T-helper 2 cell (primary cell): Measurements from ENCODE around the gene COPS7A.

Source experiments
- DNase-seq, 5 experiments: peaks; one replicate each; pipeline versions ENCODE4 v3.0.0 to v3.0.0-alpha.2; 2012 to 2022

The COPS7A gene

DNA sequence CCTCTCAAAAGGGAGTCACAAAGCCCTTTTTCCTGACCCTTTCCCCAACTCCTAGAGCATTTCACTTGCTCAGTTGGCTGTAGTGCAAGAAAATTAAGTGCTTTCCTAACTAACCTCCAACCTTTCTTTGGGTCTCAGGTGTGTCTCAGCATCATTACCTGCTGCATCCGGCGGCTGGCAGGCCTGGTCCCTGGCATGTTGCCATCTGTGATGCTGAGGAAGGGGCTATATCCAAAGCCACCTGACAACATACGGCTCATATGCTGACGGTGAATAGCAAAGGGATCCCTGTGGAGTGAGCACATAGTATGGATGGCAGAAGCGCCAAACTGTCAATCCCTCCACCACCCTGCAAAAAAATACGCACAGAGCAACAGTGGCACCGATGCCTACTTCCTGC lies 27.9 kb downstream of the COPS7A start:
- no peak for DNase-seq

- DNase-seq = peak in 1 of 5 experiments; percentile 37
Observed at GRCh38 chr12:6752167-6752920, 28.5 kb downstream of the COPS7A start.

- DNase-seq = peak; percentile 92 to 98 (median 96)
Observed at GRCh38 chr12:6752921-6753771, 29.3 kb downstream of the COPS7A start, which contains the start of gene MLF2. Gene MLF2, minus strand, starts transcription at chr12:6753141. Its CDS starts 807 bp downstream, at chr12:6752334.

GRCh38 chr12:6753772-6754356 lies 30.0 kb downstream of the COPS7A start:
- no peak for DNase-seq

- DNase-seq = no peak
Observed at GRCh38 chr12:6754411-6754810, 30.6 kb downstream of the COPS7A start.

DNA sequence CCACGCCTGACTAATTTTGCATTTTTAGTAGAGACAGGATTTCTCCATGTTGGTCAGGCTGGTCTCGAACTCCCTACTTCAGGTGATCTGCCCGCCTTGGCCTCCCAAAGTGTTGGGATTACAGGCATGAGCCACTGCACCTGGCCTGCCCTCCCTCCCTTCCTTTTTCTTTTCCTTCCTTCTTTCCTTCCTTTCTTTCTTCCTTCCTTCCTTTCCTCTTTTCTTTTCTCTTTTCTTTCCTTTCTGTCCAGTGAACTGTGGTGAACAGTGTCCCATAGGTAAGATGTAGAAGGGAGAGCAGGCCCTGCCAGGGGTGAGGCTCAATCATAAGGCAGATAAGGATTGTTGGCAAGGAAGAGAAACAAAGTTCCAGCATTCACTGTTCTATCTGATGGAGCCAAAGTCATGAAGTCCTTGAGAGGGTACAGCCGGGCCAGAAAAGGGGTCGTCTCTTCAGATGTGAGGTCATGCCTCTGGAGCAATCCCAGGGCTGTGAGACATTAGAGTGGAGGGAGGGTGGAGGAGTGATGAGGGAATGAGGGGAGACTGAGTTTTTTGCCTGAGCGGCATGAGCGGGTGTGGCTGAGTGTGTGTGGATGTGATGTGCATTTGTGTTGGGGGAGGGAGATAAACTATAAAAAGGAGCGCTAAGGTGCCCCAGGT lies 33.3 kb downstream of the COPS7A start:
- DNase-seq = no peak

- DNase-seq = peak in 1 of 5 experiments; percentile 17
Observed at GRCh38 chr12:6758506-6759095, 34.8 kb downstream of the COPS7A start.

DNA sequence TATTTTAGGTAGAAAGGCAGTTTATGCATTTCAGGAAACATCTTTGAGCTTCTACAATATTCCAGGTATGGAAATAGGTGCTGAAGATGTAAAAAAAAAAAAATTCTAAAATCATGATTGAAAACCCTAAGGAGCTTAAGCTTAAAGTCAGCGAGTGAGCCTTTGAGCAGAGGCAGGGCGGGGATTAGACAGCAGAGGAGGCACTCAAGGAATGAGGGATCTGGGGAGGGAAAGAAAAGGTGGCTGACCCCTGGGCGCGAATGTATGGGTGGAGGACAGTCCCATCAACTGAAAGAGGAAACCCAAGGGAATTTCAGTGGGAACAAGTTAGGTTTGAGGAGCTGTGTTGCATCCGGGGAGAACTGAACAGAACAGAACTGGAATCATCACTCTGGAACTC lies 35.9 kb downstream of the COPS7A start:
- no peak for DNase-seq

DNA sequence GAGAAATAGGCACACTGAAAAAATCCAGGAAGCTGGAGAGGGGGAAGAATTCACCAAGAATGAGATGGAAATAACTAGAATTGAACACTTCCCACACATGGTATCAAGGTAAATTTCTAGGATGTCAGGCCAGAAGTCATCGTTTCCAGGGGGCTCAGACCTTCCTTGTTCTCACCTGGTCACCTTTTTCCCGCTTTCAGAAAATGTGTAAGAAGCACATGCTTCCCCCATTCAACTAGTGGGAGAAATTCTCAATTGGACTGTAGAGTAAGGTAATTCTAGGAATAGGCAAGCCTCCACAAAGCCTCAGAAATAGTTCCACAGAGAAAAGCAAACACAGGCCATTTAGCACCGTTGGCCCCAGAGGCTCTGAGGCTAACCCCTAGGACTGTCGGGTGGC lies 39.5 kb downstream of the COPS7A start:
- no peak for DNase-seq

DNA sequence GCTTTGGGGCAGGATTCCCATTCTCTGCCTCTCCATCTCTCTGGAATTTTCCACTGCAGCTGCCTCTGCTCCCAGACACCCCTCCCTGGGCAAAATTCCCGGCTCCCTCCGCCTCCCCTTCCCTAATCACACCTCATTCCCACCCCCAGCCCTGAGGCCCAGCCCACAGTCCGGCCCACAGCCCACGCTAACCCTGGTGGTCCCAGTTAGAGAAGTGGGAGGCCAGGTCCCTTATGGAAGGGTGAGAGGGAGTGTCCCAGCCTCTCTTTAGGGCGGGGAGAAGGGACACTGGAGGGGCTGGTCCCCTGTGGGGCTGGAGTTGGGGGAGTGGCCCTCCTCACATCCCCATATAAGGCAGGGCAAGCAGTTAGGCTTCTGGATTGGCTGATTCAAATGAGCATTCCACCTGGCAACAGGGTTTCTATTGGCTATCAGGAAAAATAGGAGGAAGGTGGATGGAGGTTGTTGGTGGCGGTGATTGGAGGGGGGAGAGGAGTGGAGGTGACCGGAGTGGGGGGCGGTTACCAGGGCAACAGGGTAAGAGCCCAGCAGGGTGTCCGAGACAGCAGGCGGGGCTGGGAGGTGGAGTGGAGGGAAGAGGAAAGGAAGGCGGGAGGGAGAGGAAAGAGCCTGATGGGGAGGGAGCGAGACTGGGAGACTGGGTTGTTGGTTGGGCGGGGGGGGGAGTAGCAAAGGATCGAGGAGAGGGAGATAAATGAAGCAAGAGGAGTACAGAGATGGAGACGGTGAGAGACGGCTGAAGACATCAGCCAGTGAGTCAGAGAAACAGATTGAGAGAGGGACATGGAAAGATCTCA lies 40.4 kb downstream of the COPS7A start:
- DNase-seq = peak in 3 of 5 experiments; percentile 38 to 88 (median 66)

DNA sequence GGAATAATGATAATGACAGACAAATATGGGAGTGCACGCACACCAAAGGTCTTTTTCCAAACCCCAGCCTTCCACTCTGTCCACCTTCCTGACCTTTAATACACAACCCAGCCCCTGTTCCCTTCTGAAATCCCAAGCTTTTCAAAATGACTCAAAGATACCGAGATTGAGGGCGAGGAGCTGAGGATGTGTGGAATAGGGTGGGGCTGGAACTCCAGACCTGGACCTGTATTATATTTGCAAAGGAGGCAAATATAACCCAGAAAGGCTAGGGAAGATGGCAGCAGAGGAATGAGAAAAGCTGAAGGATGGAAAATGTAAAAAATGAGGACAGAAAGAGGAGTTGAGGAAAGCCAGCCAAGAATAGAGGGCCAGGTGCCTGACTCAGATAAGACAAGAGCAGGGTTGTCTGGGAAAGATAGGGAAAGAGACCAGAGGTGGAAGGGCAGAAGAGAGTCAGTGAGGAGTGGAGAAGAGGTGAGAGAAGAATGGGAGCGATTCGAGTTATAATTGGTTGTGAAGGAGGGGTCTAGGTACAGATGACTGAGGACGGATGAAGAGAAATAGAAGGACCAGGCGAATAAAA lies 41.3 kb downstream of the COPS7A start:
- DNase-seq = no peak

DNA sequence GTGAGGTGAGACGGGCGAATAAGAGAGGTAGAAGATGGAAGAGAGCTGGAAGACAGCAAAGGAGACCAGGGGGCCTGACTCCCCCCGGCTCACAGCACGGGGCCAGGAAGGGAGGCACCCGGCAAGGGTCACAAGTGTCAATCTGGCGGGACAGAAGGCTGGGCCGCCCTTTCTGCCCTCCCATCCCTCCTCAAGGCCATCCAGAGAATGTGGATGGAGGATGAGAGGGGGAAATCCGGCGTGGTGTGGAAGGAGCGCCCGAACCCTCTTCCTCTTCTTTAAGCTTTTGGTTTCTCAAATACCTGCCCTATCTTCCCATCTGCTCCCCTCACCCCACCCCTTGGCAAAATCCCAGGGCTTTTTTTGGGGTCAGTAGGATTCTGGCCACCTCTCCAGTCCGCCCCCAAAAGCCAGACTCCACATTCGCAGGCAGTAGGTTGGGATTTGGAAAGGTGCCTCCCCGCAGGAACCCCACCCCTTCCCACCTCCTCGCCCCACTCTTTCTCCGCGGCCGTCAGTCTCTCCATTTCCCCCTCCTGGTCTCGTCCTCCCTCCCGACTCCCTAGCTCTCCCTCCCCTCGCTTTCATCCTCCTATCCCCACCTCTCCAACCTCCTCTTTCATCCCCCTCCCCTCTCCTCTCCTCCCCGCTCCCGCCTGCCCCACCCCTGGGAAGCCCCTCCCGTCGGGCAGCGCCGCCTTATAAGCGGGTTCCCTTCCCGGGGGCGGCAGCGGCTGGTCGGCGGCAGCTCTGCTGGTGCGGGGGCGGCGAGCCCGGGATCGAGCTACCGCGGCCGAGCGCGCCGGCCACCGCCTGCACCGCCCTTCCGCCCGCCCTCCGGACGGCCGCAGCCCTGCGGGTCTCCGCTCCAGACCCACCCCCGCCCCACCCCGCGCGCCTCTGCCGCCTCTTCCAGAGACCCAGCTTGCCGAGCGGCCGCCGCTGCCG lies 42.1 kb downstream of the COPS7A start, which contains the start of gene PTMS:
TSS of gene PTMS (plus strand) at position 730 of the 948 bp plus-strand sequence. CDS start 343 bp downstream, outside the sequence.
- DNase-seq = peak in 1 of 5 experiments; percentile 30

- DNase-seq = peak in 3 of 5 experiments; percentile 39 to 58 (median 40)
Observed at GRCh38 chr12:6766651-6767349, 43.0 kb downstream of the COPS7A start.

GRCh38 chr12:6767353-6768319 lies 43.8 kb downstream of the COPS7A start:
- DNase-seq = no peak

DNA sequence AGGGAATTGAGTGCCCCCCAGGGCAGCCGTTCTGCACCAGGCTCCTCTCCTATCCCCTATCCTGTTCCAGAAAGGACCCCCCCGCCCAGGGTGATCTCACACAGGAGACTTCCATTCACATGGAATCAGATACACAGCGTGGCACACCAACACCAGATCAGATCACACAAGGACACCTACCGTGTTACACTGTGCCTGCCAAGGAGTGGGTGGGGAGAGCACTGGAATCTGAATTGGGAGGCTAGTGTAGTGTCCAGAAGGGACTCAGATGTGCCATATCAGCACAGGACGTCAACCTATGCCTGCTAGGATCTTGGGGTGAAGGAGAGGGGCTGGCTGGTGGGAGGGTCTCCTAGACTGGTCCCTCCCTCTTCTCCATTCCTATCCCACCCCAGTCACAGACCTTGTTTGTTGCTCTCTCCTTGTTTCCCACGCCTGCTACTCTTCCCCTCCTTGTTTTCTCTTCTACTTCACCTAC lies 44.6 kb downstream of the COPS7A start:
- no peak for DNase-seq

DNA sequence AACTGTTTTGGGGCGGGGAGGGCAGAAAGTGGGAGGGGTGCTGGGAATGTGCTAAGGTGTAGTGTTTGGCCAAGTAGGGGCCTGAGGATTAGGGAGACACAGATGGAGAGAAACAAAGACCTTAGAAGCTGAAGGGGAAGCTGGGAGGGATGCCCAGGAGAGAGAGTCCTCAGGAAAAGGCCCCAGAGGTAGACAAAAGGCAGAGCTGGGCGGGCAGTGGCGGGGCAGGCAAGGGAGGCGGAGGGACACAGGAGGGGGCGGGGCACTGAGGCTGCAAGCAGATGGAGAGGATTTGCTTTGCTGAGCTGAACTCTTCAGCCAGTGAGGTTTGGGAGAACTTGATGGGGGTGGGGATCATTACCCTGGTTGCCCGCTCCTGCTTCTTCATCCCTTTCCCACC lies 45.1 kb downstream of the COPS7A start:
- no peak for DNase-seq

DNA sequence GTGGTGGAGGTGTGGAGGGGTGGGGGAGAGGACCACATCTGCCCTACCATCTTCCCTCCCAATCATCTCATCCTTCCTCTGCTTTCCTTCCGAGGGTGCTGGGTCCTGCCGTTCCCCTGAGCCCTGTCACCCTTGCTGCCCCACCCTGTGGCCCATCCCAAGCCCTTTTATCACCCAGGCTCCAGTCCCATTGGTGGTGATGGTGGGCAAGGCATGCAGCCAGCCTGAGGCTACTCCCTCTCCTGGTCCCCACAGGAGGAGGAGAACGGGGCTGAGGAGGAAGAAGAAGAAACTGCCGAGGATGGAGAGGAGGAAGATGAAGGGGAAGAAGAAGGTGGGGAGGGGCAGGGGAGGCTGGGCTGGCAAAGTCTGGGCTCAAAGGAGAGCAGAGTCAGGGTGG lies 45.8 kb downstream of the COPS7A start:
- DNase-seq = no peak

DNA sequence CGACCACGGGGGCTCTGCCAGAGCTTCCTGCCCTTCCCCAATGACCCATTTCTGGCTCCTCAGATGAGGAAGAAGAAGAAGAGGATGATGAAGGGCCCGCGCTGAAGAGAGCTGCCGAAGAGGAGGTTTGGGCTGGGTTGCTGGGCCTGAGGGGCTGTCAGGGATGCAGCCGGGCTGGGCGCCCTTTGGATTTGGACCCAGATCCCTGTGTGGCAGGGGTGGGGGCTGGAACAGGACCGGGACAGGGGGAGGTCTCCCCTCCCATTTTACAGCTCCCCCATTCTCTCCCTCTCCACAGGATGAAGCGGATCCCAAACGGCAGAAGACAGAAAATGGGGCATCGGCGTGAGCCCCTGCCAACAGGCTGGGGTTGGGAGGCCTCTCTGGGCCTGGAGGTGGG lies 46.2 kb downstream of the COPS7A start:
- no peak for DNase-seq
